22Rv1 (cell line): ENCODE measurements around the gene PER1.

ENCODE experiments used
- H3K27ac ChIP-seq: fragments of 450-650 bp; 2 replicates; pipeline ENCODE4 v1.5.1; 2017
- ZFX ChIP-seq: fragments of 450-650 bp; IDR thresholded peaks from 2 replicates; pipeline ENCODE4 v1.6.1; 2017; ENCODE audit warnings: antibody characterized with exemption, borderline replicate concordance
- TF ChIP-seq, protein P1 (sequence below): fragments of 450-650 bp; IDR thresholded peaks from 2 replicates; pipeline ENCODE4 v1.5.1; 2017; ENCODE audit warnings: mild to moderate bottlenecking

The PER1 gene

DNA sequence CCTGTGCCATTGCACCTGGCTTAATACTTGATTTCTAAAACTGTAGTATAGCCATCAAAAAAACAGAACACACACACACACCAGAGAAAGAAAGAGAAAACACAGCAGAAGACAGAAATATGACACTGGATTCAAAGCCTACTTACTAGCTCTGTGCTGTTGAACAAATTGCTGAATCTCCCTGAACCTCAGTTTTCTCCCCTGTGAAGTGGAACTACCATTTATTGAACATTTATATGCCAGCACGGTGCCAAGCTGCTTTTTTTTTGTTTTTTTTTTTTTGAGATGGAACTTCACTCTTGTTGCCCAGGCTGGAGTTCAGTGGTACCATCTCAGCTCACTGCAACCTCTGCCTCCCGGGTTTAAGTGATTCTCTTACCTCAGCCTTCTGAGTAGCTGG lies 51.4 kb downstream of the PER1 start:
- TF ChIP-seq, protein P1, sequence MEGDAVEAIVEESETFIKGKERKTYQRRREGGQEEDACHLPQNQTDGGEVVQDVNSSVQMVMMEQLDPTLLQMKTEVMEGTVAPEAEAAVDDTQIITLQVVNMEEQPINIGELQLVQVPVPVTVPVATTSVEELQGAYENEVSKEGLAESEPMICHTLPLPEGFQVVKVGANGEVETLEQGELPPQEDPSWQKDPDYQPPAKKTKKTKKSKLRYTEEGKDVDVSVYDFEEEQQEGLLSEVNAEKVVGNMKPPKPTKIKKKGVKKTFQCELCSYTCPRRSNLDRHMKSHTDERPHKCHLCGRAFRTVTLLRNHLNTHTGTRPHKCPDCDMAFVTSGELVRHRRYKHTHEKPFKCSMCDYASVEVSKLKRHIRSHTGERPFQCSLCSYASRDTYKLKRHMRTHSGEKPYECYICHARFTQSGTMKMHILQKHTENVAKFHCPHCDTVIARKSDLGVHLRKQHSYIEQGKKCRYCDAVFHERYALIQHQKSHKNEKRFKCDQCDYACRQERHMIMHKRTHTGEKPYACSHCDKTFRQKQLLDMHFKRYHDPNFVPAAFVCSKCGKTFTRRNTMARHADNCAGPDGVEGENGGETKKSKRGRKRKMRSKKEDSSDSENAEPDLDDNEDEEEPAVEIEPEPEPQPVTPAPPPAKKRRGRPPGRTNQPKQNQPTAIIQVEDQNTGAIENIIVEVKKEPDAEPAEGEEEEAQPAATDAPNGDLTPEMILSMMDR: no peak
- TF ChIP-seq ZFX: no peak
- no peak overlapping the region for H3K27ac ChIP-seq

DNA sequence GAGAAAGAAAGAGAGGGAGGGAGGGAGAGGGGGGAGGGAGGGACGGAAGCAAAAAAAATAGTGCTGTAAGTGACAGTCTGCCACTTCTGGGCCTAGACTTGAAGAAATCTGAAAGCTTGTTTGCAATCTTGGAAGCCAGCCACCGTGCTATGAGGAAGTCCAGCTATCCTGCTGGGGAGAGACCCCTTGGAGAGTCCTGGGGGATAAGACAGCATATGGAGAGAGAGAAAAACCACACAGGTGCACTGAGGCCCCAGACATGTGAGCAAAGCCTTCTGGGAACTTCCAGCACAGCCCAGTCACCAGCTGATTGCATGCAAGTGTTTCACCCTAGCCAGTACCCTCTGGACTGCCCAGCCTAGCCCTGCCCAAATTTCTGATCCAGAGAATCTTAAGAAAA lies 52.1 kb downstream of the PER1 start:
- TF ChIP-seq ZFX: no peak
- TF ChIP-seq, protein P1: no peak
- no peak overlapping the region for H3K27ac ChIP-seq

DNA sequence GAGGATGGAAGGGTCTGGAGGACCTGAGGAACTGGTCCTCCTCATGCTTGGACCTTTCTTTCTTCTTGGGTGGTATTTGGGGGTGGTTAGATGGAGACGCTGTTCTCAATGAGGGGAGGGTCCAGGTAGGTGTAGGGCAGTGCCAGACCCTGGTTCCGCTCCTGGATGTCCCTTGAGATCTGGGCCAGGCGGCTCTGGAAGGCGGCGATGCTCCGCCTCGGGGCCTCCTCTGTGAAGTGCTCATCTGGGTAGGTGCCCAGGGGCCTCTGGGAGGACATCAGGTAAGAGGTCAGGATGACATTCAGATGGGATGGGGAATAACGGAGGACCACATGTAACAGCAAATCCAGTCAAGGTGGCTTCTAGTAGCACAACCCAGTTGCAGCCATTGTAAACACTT lies 55.7 kb downstream of the PER1 start:
- TF ChIP-seq, protein P1: no peak
- TF ChIP-seq ZFX: no peak
- H3K27ac ChIP-seq: no peak overlapping the region

DNA sequence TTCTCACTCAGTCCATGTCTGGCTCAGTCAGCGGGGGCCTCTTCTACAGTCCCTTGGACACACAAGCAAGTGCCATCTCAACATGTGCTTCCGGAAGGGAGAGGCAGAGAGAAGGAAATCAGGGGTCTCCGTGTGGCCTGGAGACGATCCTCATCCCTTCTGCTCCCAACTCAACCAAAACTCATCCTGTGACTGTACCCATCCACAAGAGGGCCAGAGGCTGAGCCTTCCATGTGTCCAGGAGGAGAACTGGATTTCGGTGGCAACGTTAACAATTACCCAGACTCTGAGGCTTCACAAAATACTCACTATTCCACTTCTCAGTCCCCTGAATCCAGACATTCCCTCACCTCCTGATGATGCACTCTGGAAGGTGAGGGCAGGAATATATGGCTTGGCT lies 56.8 kb downstream of the PER1 start:
- no peak overlapping the region for H3K27ac ChIP-seq
- TF ChIP-seq, protein P1: no peak
- no peak for TF ChIP-seq ZFX

DNA sequence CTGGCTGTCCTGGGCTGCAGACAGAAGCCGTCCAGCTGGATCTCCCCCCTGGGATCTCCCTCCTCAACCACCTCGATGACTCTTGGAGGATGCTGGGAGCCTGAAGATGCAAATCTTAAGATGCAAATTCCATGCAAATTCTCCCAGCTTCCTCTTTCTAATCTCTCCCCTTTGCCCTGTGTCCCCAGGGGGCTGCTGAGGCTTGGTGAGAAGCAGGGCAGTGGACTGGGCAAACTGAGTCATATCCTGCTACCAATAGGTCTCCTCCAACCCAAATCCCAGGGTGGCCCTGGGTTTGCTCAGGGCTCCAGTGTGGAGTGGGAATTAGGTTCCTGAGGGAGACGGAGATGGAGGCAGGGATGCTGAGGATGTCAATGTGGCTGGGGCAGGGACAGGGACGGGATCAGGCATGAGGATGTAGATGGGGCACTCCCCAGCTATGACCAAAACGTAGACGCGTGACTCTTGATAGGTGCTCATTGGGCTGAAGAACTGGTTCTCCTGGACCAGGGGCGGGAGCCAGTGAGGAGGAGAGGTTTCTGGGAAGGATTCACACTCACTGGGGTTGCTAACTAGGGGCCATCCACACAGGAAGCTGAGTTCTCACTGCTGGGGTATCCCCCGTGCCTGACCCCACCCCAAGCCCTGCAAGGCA lies 61.0 kb downstream of the PER1 start:
- no peak for TF ChIP-seq ZFX
- TF ChIP-seq, protein P1: no peak
- H3K27ac ChIP-seq: no peak overlapping the region
